Tibial nerve (tissue), 4 donors: Measurements from ENCODE around the gene NEDD4L. TPM values are rescaled to one million over a fixed set of nuclear protein-coding genes. Genes with fewer than 3 reads are reported as not detected.

ENCODE experiments used
- DNase-seq, 2 donors: peaks; one replicate each; pipeline ENCODE4 v3.0.0-alpha.2; 2019; ENCODE audit warnings: low spot score in 2 of 2
- H3K27ac ChIP-seq, 4 donors: fragments of 200-600 bp; sonication (generic) in 3 of 4; one replicate each; pipeline ENCODE4 v1.5.1; 2017 to 2019; ENCODE audit warnings: mild to moderate bottlenecking in 1 of 4
- H3K27me3 ChIP-seq, 2 donors: fragments of 200-600 bp; sonication (generic) in 1 of 2; one replicate each; pipeline versions ENCODE4 v1.5.1 to v1.6.0; 2017 to 2019
- H3K36me3 ChIP-seq, 3 donors: fragments of 200-600 bp; sonication (generic); one replicate each; pipeline ENCODE4 v1.5.1; 2018 to 2019
- H3K4me1 ChIP-seq, 4 donors: fragments of 200-600 bp; sonication (generic) in 3 of 4; one replicate each; pipeline ENCODE4 v1.5.1; 2017 to 2019
- H3K4me3 ChIP-seq, 4 donors: fragments of 200-600 bp; sonication (generic) in 3 of 4; one replicate each; pipeline ENCODE4 v1.5.1; 2017 to 2019; ENCODE audit warnings: mild to moderate bottlenecking in 1 of 4, moderate library complexity in 1 of 4
- H3K9me3 ChIP-seq, 4 donors: fragments of 200-600 bp; sonication (generic) in 3 of 4; one replicate each; pipeline ENCODE4 v1.5.1; 2017 to 2019
- CTCF ChIP-seq, 5 experiments: fragments of 200-600 bp in 3 of 5; fragments of 450-650 bp in 2 of 5; sonication (generic) in 3 of 5; IDR thresholded peaks; one replicate each; pipeline ENCODE4 v1.5.1; 2016 to 2019; ENCODE audit warnings: antibody characterized with exemption in 5 of 5, mild to moderate bottlenecking in 3 of 5, moderate library complexity in 2 of 5
- EP300 ChIP-seq, 2 donors: sonication (generic); formaldehyde crosslinking; IDR thresholded peaks; one replicate each; pipeline ENCODE4 v1.6.1; 2017; ENCODE audit warnings: antibody characterized with exemption in 2 of 2, mild to moderate bottlenecking in 1 of 2
- POLR2A ChIP-seq, 2 donors: fragments of 450-650 bp; IDR thresholded peaks; one replicate each; pipeline ENCODE4 v1.6.1; 2017; ENCODE audit warnings: antibody characterized with exemption in 2 of 2, mild to moderate bottlenecking in 2 of 2, moderate library complexity in 2 of 2
- WGBS, 2 donors: methylation state at CpG; one replicate each; pipeline ENCODE4 v1.1.5; 2018; 5-methylcytosine and 5-hydroxymethylcytosine counted together
- total RNA-seq, 4 donors: library from RNA; depleted of rRNA; stranded (reverse); fragments of >200 nt; gene quantifications; one replicate each; pipeline ENCODE4 v1.1.0, GENCODE V29; 2016

Gene NEDD4L
- total RNA-seq, 4 donors from 2014 or later = 15.3 to 59.9 (median 26.8) TPM

GRCh38 chr18:58140387-58141325, 96.6 kb downstream of the NEDD4L start:
- H3K27me3 ChIP-seq = no peaks in the 10 kb centered on the region
- TF ChIP-seq CTCF (IDR thresholded peaks at IDR 0.05) = no peak
- TF ChIP-seq POLR2A (IDR thresholded peaks at IDR 0.05) = no peak
- TF ChIP-seq EP300 (IDR thresholded peaks at IDR 0.05) = no peak
- no peaks in the 10 kb centered on the region for H3K9me3 ChIP-seq
- H3K36me3 ChIP-seq = no peaks in the 10 kb centered on the region
- 73 to 76% methylated on average over 12 of the region's 12 CpGs for WGBS, 2 donors
- no peak overlapping the region for H3K4me3 ChIP-seq
- H3K27ac ChIP-seq = peak overlapping the region in 1 of 4 donors; percentile 1
- DNase-seq = no peak
- peaks cover 0 to 2% (median 0%) of the 10 kb centered on the region in 4 donors for H3K4me1 ChIP-seq

GRCh38 chr18:58143386-58143785, 99.4 kb downstream of the NEDD4L start:
- H3K36me3 ChIP-seq = no peaks in the 10 kb centered on the region
- TF ChIP-seq EP300 (IDR thresholded peaks at IDR 0.05) (no peak), POLR2A (IDR thresholded peaks at IDR 0.05) (no peak), CTCF (IDR thresholded peaks at IDR 0.05) (no peak)
- DNase-seq = no peak

GRCh38 chr18:58144106-58144505, 100.1 kb downstream of the NEDD4L start:
- no peak for DNase-seq

More at GRCh38 chr18:58143386-58143785, 99.4 kb downstream of the NEDD4L start:
- Histone ChIP-seq H3K4me1 (peaks cover 0 to 2% (median 0%) of the 10 kb centered on the region in 4 donors), H3K27me3 (no peaks in the 10 kb centered on the region), H3K9me3 (no peaks in the 10 kb centered on the region), H3K27ac (no peak overlapping the region), H3K4me3 (no peak overlapping the region)
- 73 to 85% methylated on average over 11 of the region's 11 CpGs for WGBS, 2 donors

GRCh38 chr18:58144671-58145285, 100.8 kb downstream of the NEDD4L start:
- Histone ChIP-seq H3K36me3 (no peaks in the 10 kb centered on the region), H3K9me3 (no peaks in the 10 kb centered on the region), H3K4me1 (peaks cover 0 to 5% (median 0%) of the 10 kb centered on the region in 4 donors), H3K27me3 (no peaks in the 10 kb centered on the region), H3K27ac (no peak overlapping the region), H3K4me3 (no peak overlapping the region)
- DNase-seq = no peak
- 94 to 98% methylated on average over 10 of the region's 10 CpGs for WGBS, 2 donors
- TF ChIP-seq POLR2A (IDR thresholded peaks at IDR 0.05) (no peak), CTCF (IDR thresholded peaks at IDR 0.05) (no peak), EP300 (IDR thresholded peaks at IDR 0.05) (no peak)

More at GRCh38 chr18:58144106-58144505, 100.1 kb downstream of the NEDD4L start:
- no peaks in the 10 kb centered on the region for H3K9me3 ChIP-seq
- no peak overlapping the region for H3K27ac ChIP-seq
- H3K4me1 ChIP-seq = peaks cover 0 to 5% (median 0%) of the 10 kb centered on the region in 4 donors
- no peaks in the 10 kb centered on the region for H3K36me3 ChIP-seq
- H3K27me3 ChIP-seq = no peaks in the 10 kb centered on the region
- TF ChIP-seq EP300 (IDR thresholded peaks at IDR 0.05) = no peak
- no peak for TF ChIP-seq POLR2A (IDR thresholded peaks at IDR 0.05)
- no peak for TF ChIP-seq CTCF (IDR thresholded peaks at IDR 0.05)
- 94% methylated on average over 4 of the region's 4 CpGs for WGBS, 2 donors
- no peak overlapping the region for H3K4me3 ChIP-seq

GRCh38 chr18:58146099-58146498, 102.1 kb downstream of the NEDD4L start:
- no peak for DNase-seq
- Histone ChIP-seq H3K4me1 (peaks cover 0 to 5% (median 0%) of the 10 kb centered on the region in 4 donors), H3K36me3 (no peaks in the 10 kb centered on the region), H3K27ac (no peak overlapping the region), H3K27me3 (no peaks in the 10 kb centered on the region), H3K4me3 (no peak overlapping the region), H3K9me3 (no peaks in the 10 kb centered on the region)
- 94% methylated on average over 8 of the region's 8 CpGs for WGBS, 2 donors
- TF ChIP-seq CTCF (IDR thresholded peaks at IDR 0.05) (no peak), EP300 (IDR thresholded peaks at IDR 0.05) (no peak), POLR2A (IDR thresholded peaks at IDR 0.05) (no peak)
